NCI-H2081 treated with DMSO at 0.1 percent for 48 hours (cell line): ENCODE measurements around the gene TELO2.
"Not testable (repeated sequence)": the region's sequence is repeated elsewhere in the genome, so short reads cannot be mapped to it uniquely, and the experiment has no call there.

Source experiments
- DNase-seq: peaks from one replicate; lab custom pipeline; 2025; lab: John Stamatoyannopoulos, UW

The TELO2 gene

GRCh38 chr16:1457489-1458245 lies 35.5 kb upstream of the TELO2 start:
- no peak for DNase-seq

- no peak for DNase-seq
Observed at GRCh38 chr16:1458336-1458976, 34.7 kb upstream of the TELO2 start.

GRCh38 chr16:1458977-1459341 lies 34.2 kb upstream of the TELO2 start:
- DNase-seq = no peak

GRCh38 chr16:1459967-1460366 lies 33.2 kb upstream of the TELO2 start:
- DNase-seq = no peak

GRCh38 chr16:1460602-1461138 lies 32.5 kb upstream of the TELO2 start:
- DNase-seq = no peak

GRCh38 chr16:1461146-1461545 lies 32.0 kb upstream of the TELO2 start:
- no peak for DNase-seq

GRCh38 chr16:1464196-1464893 lies 28.8 kb upstream of the TELO2 start:
- DNase-seq = no peak

- no peak for DNase-seq
Observed at GRCh38 chr16:1464894-1465566, 28.1 kb upstream of the TELO2 start.

GRCh38 chr16:1465567-1465915 lies 27.6 kb upstream of the TELO2 start:
- DNase-seq = no peak

- DNase-seq = no peak
Observed at GRCh38 chr16:1466054-1466453, 27.1 kb upstream of the TELO2 start.

- DNase-seq = no peak
Observed at GRCh38 chr16:1466968-1467521, 26.1 kb upstream of the TELO2 start.

- no peak for DNase-seq
Observed at GRCh38 chr16:1468426-1468810, 24.7 kb upstream of the TELO2 start.

GRCh38 chr16:1469141-1469540 lies 24.0 kb upstream of the TELO2 start:
- DNase-seq = not testable (repeated sequence)

- no peak for DNase-seq
Observed at GRCh38 chr16:1469693-1470201, 23.4 kb upstream of the TELO2 start.

GRCh38 chr16:1470481-1471251 lies 22.5 kb upstream of the TELO2 start:
- DNase-seq = no peak

- DNase-seq = no peak
Observed at GRCh38 chr16:1471569-1472194, 21.5 kb upstream of the TELO2 start.

GRCh38 chr16:1472974-1473373 lies 20.2 kb upstream of the TELO2 start:
- no peak for DNase-seq

- DNase-seq = no peak
Observed at GRCh38 chr16:1474082-1474795, 18.9 kb upstream of the TELO2 start.

GRCh38 chr16:1474796-1475551 lies 18.2 kb upstream of the TELO2 start, which contains the start of gene CLCN7:
CLCN7 (minus strand) TSS chr16:1475028; CDS start chr16:1474974, 54 bp downstream.
- DNase-seq = peak; percentile 18
